GM19328 (cell line): ENCODE results near the gene ORAI1.
"Not testable (repeated sequence)": the region's sequence is repeated elsewhere in the genome, so short reads cannot be mapped to it uniquely, and the experiment has no call there.

Source experiments
- ATAC-seq: cut with Tn5 transposase; IDR thresholded peaks from one replicate; pipeline ENCODE4 v1.9.1; 2021; ENCODE audit warnings: mild to moderate bottlenecking, moderate library complexity; ENCODE audit not compliant: unreplicated experiment

ORAI1 gene

GRCh38 chr12:121603581-121603980, 22.7 kb upstream of the ORAI1 start:
- no peak for ATAC-seq

DNA sequence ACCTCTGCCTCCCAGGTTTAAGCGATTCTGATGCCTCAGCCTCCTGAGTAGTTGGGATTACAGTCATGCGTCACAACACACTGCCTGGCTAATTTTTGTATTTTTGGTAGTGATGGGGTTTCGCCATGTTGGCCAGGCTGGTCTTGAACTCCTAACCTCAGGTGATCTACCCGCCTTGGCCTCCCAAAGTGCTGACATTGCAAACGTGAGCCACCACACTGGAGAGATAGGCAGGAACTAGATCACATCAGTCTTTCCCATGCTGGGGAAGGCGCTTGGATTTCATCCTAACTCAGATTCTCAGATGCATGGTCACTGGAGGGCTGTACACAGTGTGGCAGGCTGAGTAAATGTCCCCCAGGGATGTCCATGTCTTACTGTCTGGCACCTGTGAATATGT, 18.0 kb upstream of the ORAI1 start:
- no peak for ATAC-seq

DNA sequence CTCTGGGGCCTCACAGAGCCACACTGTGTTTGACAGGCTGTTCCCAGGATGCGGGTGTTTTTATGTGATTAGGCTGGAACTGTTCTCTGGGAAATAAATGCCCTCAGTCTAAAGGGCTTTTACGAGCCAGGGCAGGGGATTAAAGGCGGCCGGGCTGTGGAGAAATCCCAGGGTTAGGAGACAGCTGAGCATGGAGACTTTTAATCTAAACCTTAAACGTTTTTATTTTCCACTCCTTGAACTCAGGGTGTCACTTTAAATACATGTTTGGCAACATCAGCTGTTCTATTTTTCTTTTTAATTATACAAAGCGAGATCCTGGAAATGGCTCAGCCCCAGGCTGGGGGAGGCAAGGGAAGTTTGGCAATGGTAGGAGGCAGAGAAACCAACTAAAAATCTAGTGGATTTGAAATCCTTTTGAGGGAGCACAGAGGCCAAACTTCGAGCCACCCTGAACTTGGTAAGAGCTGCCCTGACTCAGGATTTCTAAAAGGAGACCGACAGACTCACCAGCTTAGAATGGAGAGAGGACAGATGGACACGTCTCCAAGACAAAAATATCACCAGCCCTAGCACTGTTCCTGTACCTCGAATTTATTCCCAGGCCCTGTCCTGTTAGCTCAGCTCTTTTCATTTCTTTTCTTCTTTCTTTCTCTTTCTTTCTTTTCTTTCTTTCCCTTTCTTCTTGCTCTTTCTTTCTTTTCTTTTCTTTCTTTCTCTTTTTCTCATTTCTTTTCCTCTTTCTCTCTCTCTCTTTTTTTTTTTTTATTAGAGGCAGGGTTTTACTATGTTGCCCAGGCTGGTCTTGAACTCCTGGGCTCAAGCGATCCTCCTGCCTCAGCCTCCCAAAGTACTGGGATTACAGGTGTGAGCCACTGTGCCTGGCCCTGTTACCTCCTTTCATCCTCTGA, 15.8 kb upstream of the ORAI1 start:
- no peak for ATAC-seq

DNA sequence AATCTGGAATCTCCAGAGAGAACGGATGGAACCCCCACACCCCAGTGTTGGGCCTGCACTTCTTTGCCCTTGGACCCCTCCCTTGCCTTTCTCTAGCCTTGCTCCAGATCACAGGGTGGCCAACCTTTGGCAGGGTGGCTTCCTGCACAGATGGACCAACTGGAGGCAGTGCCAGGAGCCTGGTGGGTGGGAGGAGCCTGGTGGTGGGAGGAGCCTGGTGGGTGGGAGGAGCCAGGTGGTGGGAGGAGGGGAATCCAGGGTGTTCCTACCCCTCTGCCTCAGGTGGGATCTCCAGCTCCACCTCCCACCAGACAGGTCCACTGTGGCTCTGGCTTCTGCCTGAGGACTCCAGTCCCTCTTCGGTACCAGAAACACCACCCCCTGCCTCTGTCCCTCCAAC, 15.0 kb upstream of the ORAI1 start:
- ATAC-seq, result no peak

DNA sequence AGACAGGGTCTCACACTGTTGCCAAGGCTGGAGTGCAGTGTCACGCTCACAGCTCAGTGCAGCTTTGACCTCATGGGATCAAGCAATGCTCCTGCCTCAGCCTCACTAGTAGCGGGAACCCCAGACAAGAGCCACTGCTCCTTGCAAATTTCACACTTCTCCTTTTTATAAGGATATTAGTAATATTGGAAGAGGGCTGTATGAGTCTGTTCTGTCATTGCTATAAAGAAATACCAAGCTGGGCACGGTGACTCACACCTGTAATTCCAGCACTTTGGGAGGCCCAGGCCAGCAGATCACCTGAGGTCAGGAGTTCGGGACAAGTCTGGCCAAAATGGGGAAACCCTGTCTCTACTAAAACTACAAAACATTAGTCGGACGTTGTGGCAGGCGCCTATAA, 12.9 kb upstream of the ORAI1 start:
- no peak for ATAC-seq

DNA sequence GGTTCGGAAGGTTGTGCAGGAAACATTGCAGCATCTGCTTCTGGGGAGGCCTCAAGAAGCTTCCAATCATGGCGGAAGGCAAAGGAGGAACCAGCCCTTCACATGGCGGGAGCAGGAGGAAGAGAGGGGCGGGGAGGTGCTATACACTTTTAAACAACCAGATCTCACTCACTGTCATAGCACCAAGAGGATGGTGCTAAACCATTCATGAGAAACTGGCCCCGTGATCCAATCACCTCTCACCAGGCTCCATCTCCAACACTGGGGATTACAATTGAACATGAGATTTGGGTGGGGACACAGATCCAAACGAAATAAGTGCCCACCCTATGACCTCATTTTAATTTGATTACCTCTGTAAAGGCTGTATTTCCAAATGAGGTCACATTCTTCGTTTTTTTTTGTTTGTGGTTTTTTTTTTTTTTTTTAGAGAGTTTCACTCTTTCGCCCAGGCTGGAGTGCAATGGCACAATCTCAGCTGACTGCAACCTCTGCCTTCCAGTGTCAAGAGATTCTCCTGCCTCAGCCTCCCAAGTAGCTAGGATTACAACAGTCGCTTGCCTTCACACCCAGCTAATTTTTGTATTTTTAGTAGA, 11.4 kb upstream of the ORAI1 start:
- ATAC-seq, result no peak

GRCh38 chr12:121618659-121619233, 7.6 kb upstream of the ORAI1 start:
- ATAC-seq, result no peak

DNA sequence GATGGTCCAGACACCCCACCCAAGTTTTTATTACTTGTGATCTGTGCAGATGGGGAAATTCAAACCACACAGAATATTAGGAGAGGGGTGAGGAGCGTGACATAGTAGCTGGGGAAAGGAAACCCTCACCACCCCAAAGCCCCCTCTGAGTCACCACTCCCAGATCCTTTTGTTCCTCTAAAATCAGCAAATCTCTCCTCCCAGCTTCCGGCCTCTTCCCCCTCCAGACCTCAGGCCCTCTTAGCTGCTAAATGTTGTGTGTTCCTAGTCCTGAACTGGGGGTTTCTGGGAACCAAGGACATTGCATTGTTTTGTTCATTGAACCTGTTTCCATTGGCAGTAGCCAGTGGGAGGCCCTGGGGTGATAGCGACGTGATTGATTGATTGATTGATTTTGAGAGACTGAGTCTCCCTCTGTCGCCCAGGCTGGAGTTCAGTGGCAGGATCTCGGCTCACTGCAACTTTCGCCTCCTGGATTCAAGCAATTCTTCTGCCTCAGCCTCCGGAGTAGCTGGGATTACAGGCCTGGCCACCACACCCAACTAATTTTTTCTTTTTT, 5.9 kb upstream of the ORAI1 start:
- no peak for ATAC-seq

GRCh38 chr12:121626853-121627640, 717 bp downstream of the ORAI1 start:
- ATAC-seq, result peak; percentile 31

DNA sequence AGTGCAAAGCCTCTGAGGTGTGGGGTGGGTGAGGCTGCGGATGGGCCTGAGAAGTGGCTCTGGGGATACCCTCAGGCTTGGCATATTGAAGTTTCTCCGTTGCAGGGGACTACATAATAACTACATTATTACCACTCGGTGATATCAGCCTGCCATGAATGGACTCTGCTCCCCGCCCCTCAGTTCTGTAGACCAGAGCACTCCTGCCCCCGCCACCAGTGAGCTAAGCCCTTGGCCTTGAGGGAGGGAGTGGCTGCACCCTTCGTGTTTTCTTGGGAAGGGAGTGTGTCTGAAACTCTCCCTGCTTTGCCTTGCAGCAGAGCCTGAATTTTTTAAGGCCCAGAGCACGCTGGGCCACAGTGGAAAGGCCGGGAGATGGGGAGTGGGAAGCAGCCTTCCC, 1.7 kb downstream of the ORAI1 start:
- no peak for ATAC-seq

GRCh38 chr12:121628536-121628935, 2.2 kb downstream of the ORAI1 start:
- ATAC-seq, result no peak

DNA sequence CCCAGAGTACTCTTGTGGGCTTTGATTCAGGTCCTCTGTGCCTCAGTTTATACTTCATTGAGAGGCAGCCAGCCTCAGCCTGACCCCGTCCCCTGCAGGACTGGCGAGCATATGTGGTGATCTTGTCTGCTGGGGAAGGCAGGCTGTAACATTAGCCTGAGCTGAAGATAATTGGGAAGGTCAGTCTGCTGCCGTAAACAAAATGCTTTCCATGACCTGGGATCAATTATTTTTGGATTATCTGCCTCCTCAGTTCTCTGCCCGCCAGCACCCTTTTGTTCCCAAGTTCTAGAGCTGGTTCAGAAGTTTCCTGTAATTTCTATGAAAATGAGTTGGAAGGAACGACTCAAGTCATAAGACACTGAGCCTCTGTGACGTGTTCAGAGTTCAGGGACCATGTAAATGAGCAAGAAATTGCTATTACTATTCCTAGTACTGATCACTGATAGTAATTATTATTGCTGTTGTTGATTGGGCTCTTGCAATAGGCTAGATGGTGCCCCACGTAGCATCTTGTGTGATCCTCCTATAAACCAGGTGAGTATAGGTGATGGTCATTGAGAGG, 4.5 kb downstream of the ORAI1 start:
- ATAC-seq, result no peak

GRCh38 chr12:121632069-121632970, 6.0 kb downstream of the ORAI1 start:
- no peak for ATAC-seq

- ATAC-seq, result not testable (repeated sequence)
Measured at GRCh38 chr12:121633833-121634196, 7.5 kb downstream of the ORAI1 start.

- ATAC-seq, result no peak
Measured at GRCh38 chr12:121634836-121635235, 8.5 kb downstream of the ORAI1 start.

GRCh38 chr12:121637231-121637914, 11.0 kb downstream of the ORAI1 start:
- ATAC-seq, result no peak

GRCh38 chr12:121638298-121639202, 12.2 kb downstream of the ORAI1 start:
- ATAC-seq, result no peak

GRCh38 chr12:121641343-121641630, 15.0 kb downstream of the ORAI1 start:
- ATAC-seq, result no peak
